GM21786 (cell line): ENCODE results near the gene ETNK2.

Experiments
- ATAC-seq: cut with Tn5 transposase; IDR thresholded peaks from one replicate; pipeline ENCODE4 v1.9.1; 2021; ENCODE audit not compliant: unreplicated experiment

The ETNK2 gene

GRCh38 chr1:204081791-204082513, 69.9 kb downstream of the ETNK2 start:
- no peak for ATAC-seq

- no peak for ATAC-seq
Measured at GRCh38 chr1:204081164-204081790, 70.6 kb downstream of the ETNK2 start.
